HEK293 (cell line): ENCODE data around the gene KCNK17.
A peak's percentile ranks its signal among the peaks of the same experiment; 100 is the strongest.

ENCODE experiments used
- CTCF ChIA-PET: fragments of 350-600 bp; formaldehyde crosslinking; extraction: SDS; loops from one replicate; lab custom pipeline; 2021; ENCODE audit warnings: antibody characterized with exemption; lab: Yijun Ruan, JAX
- POLR2A ChIA-PET: fragments of 300-600 bp; formaldehyde crosslinking; extraction: SDS; loops from one replicate; lab custom pipeline; 2020; ENCODE audit warnings: antibody characterized with exemption, inconsistent platforms; lab: Yijun Ruan, JAX
- H3K27ac ChIP-seq: fragments of 200-500 bp; sonication (Bioruptor generic); 2 replicates; pipeline ENCODE4 v1.5.1; 2014; ENCODE audit warnings: low read depth, low read length, control low read depth, inconsistent platforms; ENCODE audit errors: extremely low read depth
- H3K36me3 ChIP-seq, 2 experiments: fragments of 200-500 bp in 1 of 2; sonication (Bioruptor generic) in 1 of 2; 1 replicate in 1 of 2; 2 replicates in 1 of 2; pipeline ENCODE4 v1.5.1; 2014 to 2017; ENCODE audit warnings: inconsistent platforms in 2 of 2, low read length in 2 of 2; ENCODE audit not compliant: control insufficient read depth in 2 of 2, insufficient read depth in 1 of 2
- H3K4me1 ChIP-seq: fragments of 200-500 bp; sonication (Bioruptor generic); 2 replicates; pipeline ENCODE4 v1.5.1; 2014; ENCODE audit warnings: mild to moderate bottlenecking, low read length, inconsistent platforms; ENCODE audit not compliant: control insufficient read depth, insufficient read depth
- H3K4me3 ChIP-seq: 2 replicates; pipeline ENCODE4 v1.5.1; 2011; ENCODE audit warnings: low read depth, mild to moderate bottlenecking, control low read depth, low read length, moderate library complexity
- H3K9me3 ChIP-seq: fragments of 200-500 bp; sonication (Bioruptor generic); 2 replicates; pipeline ENCODE4 v1.5.1; 2014; ENCODE audit warnings: low read depth, low read length, inconsistent platforms; ENCODE audit not compliant: control insufficient read depth, insufficient read depth
- EGR2 ChIP-seq: fragments of 450-650 bp; formaldehyde crosslinking; IDR thresholded peaks from 2 replicates; pipeline ENCODE4 v1.5.1; 2016; ENCODE audit warnings: low read depth, missing biosample characterization, missing genetic modification characterization
- KLF1 ChIP-seq: fragments of 450-650 bp; formaldehyde crosslinking; IDR thresholded peaks from 2 replicates; pipeline ENCODE4 v1.5.1; 2016; ENCODE audit warnings: missing biosample characterization, missing genetic modification characterization
- KLF7 ChIP-seq: fragments of 450-650 bp; formaldehyde crosslinking; IDR thresholded peaks from 2 replicates; pipeline ENCODE4 v1.5.1; 2016; ENCODE audit warnings: missing biosample characterization, missing genetic modification characterization, borderline replicate concordance
- PATZ1 ChIP-seq: fragments of 450-650 bp; formaldehyde crosslinking; IDR thresholded peaks from 2 replicates; pipeline ENCODE4 v1.5.1; 2016; ENCODE audit warnings: missing biosample characterization, missing genetic modification characterization
- PRDM2 ChIP-seq: fragments of 450-650 bp; formaldehyde crosslinking; IDR thresholded peaks from 2 replicates; pipeline ENCODE4 v1.5.1; 2016; ENCODE audit warnings: missing biosample characterization, missing genetic modification characterization, borderline replicate concordance
- ZBTB1 ChIP-seq: fragments of 450-650 bp; formaldehyde crosslinking; IDR thresholded peaks from 2 replicates; pipeline ENCODE4 v1.5.1; 2016; ENCODE audit warnings: missing biosample characterization, missing genetic modification characterization
- ZBTB21 ChIP-seq: fragments of 450-650 bp; formaldehyde crosslinking; IDR thresholded peaks from 2 replicates; pipeline ENCODE4 v1.5.1; 2017; ENCODE audit warnings: missing biosample characterization, missing genetic modification characterization
- ZBTB8A ChIP-seq: fragments of 450-650 bp; formaldehyde crosslinking; IDR thresholded peaks from 2 replicates; pipeline ENCODE4 v1.5.1; 2016; ENCODE audit warnings: missing biosample characterization, missing genetic modification characterization
- ZFHX2 ChIP-seq: fragments of 450-650 bp; formaldehyde crosslinking; conservative IDR thresholded peaks from 2 replicates; pipeline ENCODE4 v1.5.1; 2016; ENCODE audit warnings: missing biosample characterization, missing genetic modification characterization
- ZFP41 ChIP-seq: fragments of 450-650 bp; formaldehyde crosslinking; IDR thresholded peaks from 2 replicates; pipeline ENCODE4 v1.5.1; 2016; ENCODE audit warnings: missing biosample characterization, missing genetic modification characterization, borderline replicate concordance
- ZNF10 ChIP-seq: fragments of 450-650 bp; formaldehyde crosslinking; IDR thresholded peaks from 2 replicates; pipeline ENCODE4 v1.5.1; 2017; ENCODE audit warnings: missing biosample characterization, missing genetic modification characterization
- ZNF138 ChIP-seq: fragments of 450-650 bp; formaldehyde crosslinking; IDR thresholded peaks from 2 replicates; pipeline ENCODE4 v1.5.1; 2016; ENCODE audit warnings: missing biosample characterization, missing genetic modification characterization, borderline replicate concordance
- ZNF16 ChIP-seq: fragments of 450-650 bp; formaldehyde crosslinking; IDR thresholded peaks from 2 replicates; pipeline ENCODE4 v1.5.1; 2016; ENCODE audit warnings: low read depth, missing biosample characterization, missing genetic modification characterization
- ZNF19 ChIP-seq: fragments of 450-650 bp; formaldehyde crosslinking; IDR thresholded peaks from 2 replicates; pipeline ENCODE4; 2016; ENCODE audit warnings: missing biosample characterization, missing genetic modification characterization, low read depth
- ZNF223 ChIP-seq: fragments of 450-650 bp; formaldehyde crosslinking; IDR thresholded peaks from 2 replicates; pipeline ENCODE4 v1.5.1; 2016; ENCODE audit warnings: missing biosample characterization, missing genetic modification characterization
- ZNF239 ChIP-seq: fragments of 450-650 bp; formaldehyde crosslinking; IDR thresholded peaks from 2 replicates; pipeline ENCODE4 v1.5.1; 2016; ENCODE audit warnings: missing biosample characterization, missing genetic modification characterization
- ZNF280D ChIP-seq: fragments of 450-650 bp; formaldehyde crosslinking; IDR thresholded peaks from 2 replicates; pipeline ENCODE4 v1.5.1; 2016; ENCODE audit warnings: missing biosample characterization, missing genetic modification characterization
- ZNF48 ChIP-seq: fragments of 450-650 bp; formaldehyde crosslinking; IDR thresholded peaks from 2 replicates; pipeline ENCODE4 v1.5.1; 2016; ENCODE audit warnings: missing biosample characterization, missing genetic modification characterization
- ZNF558 ChIP-seq: fragments of 450-650 bp; formaldehyde crosslinking; IDR thresholded peaks from 2 replicates; pipeline ENCODE4 v1.5.1; 2016; ENCODE audit warnings: missing biosample characterization, missing genetic modification characterization
- ZNF561 ChIP-seq: fragments of 450-650 bp; IDR thresholded peaks from 2 replicates; pipeline ENCODE4 v1.5.1; 2018; ENCODE audit warnings: missing biosample characterization, missing genetic modification characterization, borderline replicate concordance
- ZNF621 ChIP-seq: fragments of 450-650 bp; formaldehyde crosslinking; IDR thresholded peaks from 2 replicates; pipeline ENCODE4 v1.5.1; 2017; ENCODE audit warnings: missing biosample characterization, missing genetic modification characterization
- ZNF704 ChIP-seq: fragments of 450-650 bp; formaldehyde crosslinking; IDR thresholded peaks from 2 replicates; pipeline ENCODE4 v1.5.1; 2016; ENCODE audit warnings: missing biosample characterization, missing genetic modification characterization
- ZNF791 ChIP-seq: fragments of 450-650 bp; formaldehyde crosslinking; IDR thresholded peaks from 2 replicates; pipeline ENCODE4 v1.5.1; 2016; ENCODE audit warnings: missing biosample characterization, missing genetic modification characterization

Gene KCNK17

GRCh38 chr6:39276379-39276995, 37.7 kb downstream of the KCNK17 start:
- peak; percentile 19; the same call in 1 of the 2 replicates for TF ChIP-seq ZFHX2 (tag by site-specific recombination)
- no peak for TF ChIP-seq ZBTB1 (tag by site-specific recombination)
- TF ChIP-seq ZNF704 (tag by site-specific recombination) = no peak
- TF ChIP-seq PATZ1 (tag by site-specific recombination) = no peak
- peak; percentile 57; the same call in 1 of the 2 replicates for TF ChIP-seq EGR2 (tag by site-specific recombination)
- Histone ChIP-seq H3K27ac (no peak overlapping the region), H3K9me3 (no peaks in the 10 kb centered on the region), H3K36me3 (no peaks in the 10 kb centered on the region), H3K4me3 (no peak overlapping the region), H3K4me1 (peaks cover 3% of the 10 kb centered on the region)
- ChIA-PET CTCF (interaction anchor here (2.6 kb wide), 1 partner anchor 26 kb away, joined by 8 read pairs; no protein-coding TSS in a partner anchor), POLR2A (no interaction called here)

- Histone ChIP-seq H3K9me3 (no peaks in the 10 kb centered on the region), H3K4me1 (no peaks in the 10 kb centered on the region), H3K36me3 (no peaks in the 10 kb centered on the region), H3K4me3 (no peak overlapping the region), H3K27ac (no peak overlapping the region)
- ChIA-PET CTCF (interaction anchor here (0.5 to 2.6 kb wide), 4 partner anchors 9 to 1949 kb away, joined by 3 to 8 read pairs (median 6); no protein-coding TSS in a partner anchor), POLR2A (no interaction called here)
- TF ChIP-seq ZNF16 (tag by site-specific recombination) = no peak
- TF ChIP-seq KLF1 (tag by site-specific recombination) = no peak
- TF ChIP-seq ZBTB21 = no peak
- no peak for TF ChIP-seq ZNF621 (tag by site-specific recombination)
- TF ChIP-seq ZNF223 (tag by site-specific recombination) = no peak
- no peak for TF ChIP-seq ZNF558 (tag by site-specific recombination)
- no peak for TF ChIP-seq ZNF19 (tag by site-specific recombination)
- TF ChIP-seq PRDM2 (tag by site-specific recombination) = no peak
- no peak for TF ChIP-seq ZFHX2 (tag by site-specific recombination)
- TF ChIP-seq ZFP41 (tag by site-specific recombination) = no peak
- TF ChIP-seq ZNF791 (tag by site-specific recombination) = no peak
- no peak for TF ChIP-seq ZBTB8A (tag by site-specific recombination)
- no peak for TF ChIP-seq ZNF239
- TF ChIP-seq ZNF561 (tag by site-specific recombination) = no peak
- TF ChIP-seq KLF7 (tag by site-specific recombination) = no peak
- no peak for TF ChIP-seq ZNF48 (tag by site-specific recombination)
- no peak for TF ChIP-seq ZNF138 (tag by site-specific recombination)
- no peak for TF ChIP-seq ZNF280D
- TF ChIP-seq ZNF10 (tag by site-specific recombination) = no peak
Measured at GRCh38 chr6:39274903-39275302, 39.3 kb downstream of the KCNK17 start.
